Heart right ventricle (tissue), 16 donors: ENCODE data around the gene ALPP. TPM values are rescaled to one million over a fixed set of nuclear protein-coding genes. Genes with fewer than 3 reads are reported as not detected.
A peak's percentile ranks its signal among the peaks of the same experiment; 100 is the strongest.
"Not testable (repeated sequence)": the region's sequence is repeated elsewhere in the genome, so short reads cannot be mapped to it uniquely, and the experiment has no call there.

Experiments used
- ATAC-seq, 8 donors: fragments of 200-7000 bp; cut with Tn5 transposase; one replicate each; pipeline ENCODE4 v1.9.1; 2020; ENCODE audit warnings: mild to moderate bottlenecking in 8 of 8, moderate library complexity in 8 of 8, moderate number of reproducible peaks in 1 of 8
- DNase-seq, 2 donors: peaks; one replicate each; pipeline ENCODE4 v3.0.0-alpha.2; 2020
- H3K27ac ChIP-seq, 10 donors: fragments of 200-600 bp; sonication (generic) in 2 of 10; one replicate each; pipeline versions ENCODE4 v1.5.0 to v1.8.0; 2020 to 2022; ENCODE audit warnings: mild to moderate bottlenecking in 3 of 10
- H3K27me3 ChIP-seq, 7 donors: fragments of 200-600 bp; one replicate each; pipeline ENCODE4 v1.8.0; 2021 to 2022; ENCODE audit warnings: mild to moderate bottlenecking in 2 of 7
- H3K36me3 ChIP-seq, 9 donors: fragments of 200-600 bp; sonication (generic) in 1 of 9; one replicate each; pipeline versions ENCODE4 v1.5.0 to v1.8.0; 2020 to 2022; ENCODE audit warnings: mild to moderate bottlenecking in 2 of 9
- H3K4me1 ChIP-seq, 9 donors: fragments of 200-600 bp; sonication (generic) in 1 of 9; one replicate each; pipeline versions ENCODE4 v1.5.0 to v1.8.0; 2020 to 2022; ENCODE audit warnings: mild to moderate bottlenecking in 4 of 9
- H3K4me3 ChIP-seq, 10 donors: fragments of 200-600 bp; sonication (generic) in 2 of 10; one replicate each; pipeline versions ENCODE4 v1.5.0 to v1.8.0; 2020 to 2022; ENCODE audit warnings: mild to moderate bottlenecking in 7 of 10, moderate library complexity in 2 of 10
- H3K9me3 ChIP-seq, 11 donors: fragments of 200-600 bp in 10 of 11; sonication (generic) in 2 of 11; one replicate each; pipeline versions ENCODE4 v1.5.0 to v1.8.0; 2013 to 2022; ENCODE audit warnings: mild to moderate bottlenecking in 2 of 11, control low read depth in 1 of 11, moderate library complexity in 1 of 11
- WGBS, 2 donors: extraction: QIAGEN DNeasy Blood & Tissue Kit; methylation state at CpG; one replicate each; pipeline ENCODE4 v1.1.7; 2013; ENCODE audit warnings: inconsistent platforms in 1 of 2; 5-methylcytosine and 5-hydroxymethylcytosine counted together
- intact Hi-C, 10 donors: fragments of 100-400 bp; cut with DNase I; formaldehyde crosslinking; loops; one replicate each; pipeline versions ENCODE4 v1.11.1 to v1.14.2; 2022
- polyA plus RNA-seq, 2 donors: library from polyadenylated mRNA; stranded (reverse); fragments of 200-250 nt; gene quantifications; one replicate each; pipeline ENCODE4 v1.2.3, GENCODE V29; 2013
- total RNA-seq, 10 donors: library from RNA; stranded (reverse); fragmentation: NEBNext Ultra II Directional in 3 of 10; extraction: Animal tissue kit (Norgen Biotek cat#: 25700) in 3 of 10; gene quantifications; one replicate each; pipeline versions ENCODE4 v1.2.1 to v1.2.4, GENCODE V29; 2021 to 2023
- TF ChIP-seq, protein P1 (sequence below), 9 donors: fragments of 200-600 bp; sonication (generic) in 2 of 9; IDR thresholded peaks; one replicate each; pipeline versions ENCODE4 v1.5.0 to v1.8.0; 2021 to 2022; ENCODE audit warnings: antibody characterized with exemption in 9 of 9, mild to moderate bottlenecking in 5 of 9, moderate library complexity in 1 of 9
- donor health status: Arrhythmogenic right ventricular cardiomyopathy.
- donor health status: ischemic (EF 13 %, LVEDD 7.1; RV severe dilation, severe dysfunction).
- donor health status: healthy with polysubstance abuse.
- donor health status: DM: no; HTN: yes; CAD: no.
- donor health status: DM: no; HTN: no; CAD: no.
- donor health status: ischemic (EF 25% LVEDD 6.9; RV normal size, moderate dysfunction).
- donor health status: ischemic (EF 25% LVEDD 5.7; RV mildly dilated, moderate dysfunction).
- donor health status: healthy.
- donor health status: DM: yes; HTN: yes; CAD: no.
- donor health status: Ischemic cardiomyopathy.
- donor health status: ischemic (EF 35%, LVEDD 5.7; RV mildly dilated, moderate dysfunction).
- donor health status: nonischemic (EF 11% LVEDD 7.7; RV severe dilation, severe dysfunction).
- donor health status: DM: yes; HTN: yes; CAD: no.
- donor health status: PGD.
- donor health status: ischemic (EF 29% LVEDD 5.4; RV normal size, mild dysfunction).
- donor health status: nonischemic (EF 23%, LVEDD 6.1; RV moderate dilation, normal function).

The ALPP gene
- total and polyA plus RNA-seq, 12 donors, result not detected

DNA sequence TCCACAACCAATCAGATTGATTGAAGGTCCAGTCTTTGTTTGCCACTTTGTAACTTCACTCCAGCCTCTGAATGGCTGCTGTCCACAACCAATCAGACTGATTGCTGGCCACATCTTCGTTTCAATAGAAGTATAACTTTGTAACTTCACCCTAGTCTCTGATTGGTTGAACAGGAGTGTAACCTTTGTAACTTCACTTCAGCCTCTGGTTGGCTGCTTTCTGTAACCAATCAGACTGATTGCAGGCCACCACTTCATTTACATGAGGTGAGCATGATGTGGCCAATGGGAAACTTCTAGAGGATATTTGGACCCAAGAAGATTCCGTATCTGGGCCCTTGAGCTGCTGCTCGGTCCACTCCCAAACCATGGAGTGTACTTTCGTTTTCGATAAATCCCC lies 16.9 kb upstream of the ALPP start:
- Histone ChIP-seq H3K4me1 (peaks cover 0 to 9% (median 0%) of the 10 kb centered on the region in 9 donors), H3K27ac (no peak overlapping the region), H3K36me3 (no peaks in the 10 kb centered on the region), H3K27me3 (no peaks in the 10 kb centered on the region), H3K4me3 (no peak overlapping the region), H3K9me3 (no peaks in the 10 kb centered on the region)
- ATAC-seq (no peak), DNase-seq (no peak)
- intact Hi-C loops, result no loop called here
- TF ChIP-seq, protein P1, sequence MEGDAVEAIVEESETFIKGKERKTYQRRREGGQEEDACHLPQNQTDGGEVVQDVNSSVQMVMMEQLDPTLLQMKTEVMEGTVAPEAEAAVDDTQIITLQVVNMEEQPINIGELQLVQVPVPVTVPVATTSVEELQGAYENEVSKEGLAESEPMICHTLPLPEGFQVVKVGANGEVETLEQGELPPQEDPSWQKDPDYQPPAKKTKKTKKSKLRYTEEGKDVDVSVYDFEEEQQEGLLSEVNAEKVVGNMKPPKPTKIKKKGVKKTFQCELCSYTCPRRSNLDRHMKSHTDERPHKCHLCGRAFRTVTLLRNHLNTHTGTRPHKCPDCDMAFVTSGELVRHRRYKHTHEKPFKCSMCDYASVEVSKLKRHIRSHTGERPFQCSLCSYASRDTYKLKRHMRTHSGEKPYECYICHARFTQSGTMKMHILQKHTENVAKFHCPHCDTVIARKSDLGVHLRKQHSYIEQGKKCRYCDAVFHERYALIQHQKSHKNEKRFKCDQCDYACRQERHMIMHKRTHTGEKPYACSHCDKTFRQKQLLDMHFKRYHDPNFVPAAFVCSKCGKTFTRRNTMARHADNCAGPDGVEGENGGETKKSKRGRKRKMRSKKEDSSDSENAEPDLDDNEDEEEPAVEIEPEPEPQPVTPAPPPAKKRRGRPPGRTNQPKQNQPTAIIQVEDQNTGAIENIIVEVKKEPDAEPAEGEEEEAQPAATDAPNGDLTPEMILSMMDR (IDR thresholded peaks at IDR 0.05), result no peak
- 89 to 92% methylated on average over 5 of the region's 5 CpGs for WGBS, 2 donors

DNA sequence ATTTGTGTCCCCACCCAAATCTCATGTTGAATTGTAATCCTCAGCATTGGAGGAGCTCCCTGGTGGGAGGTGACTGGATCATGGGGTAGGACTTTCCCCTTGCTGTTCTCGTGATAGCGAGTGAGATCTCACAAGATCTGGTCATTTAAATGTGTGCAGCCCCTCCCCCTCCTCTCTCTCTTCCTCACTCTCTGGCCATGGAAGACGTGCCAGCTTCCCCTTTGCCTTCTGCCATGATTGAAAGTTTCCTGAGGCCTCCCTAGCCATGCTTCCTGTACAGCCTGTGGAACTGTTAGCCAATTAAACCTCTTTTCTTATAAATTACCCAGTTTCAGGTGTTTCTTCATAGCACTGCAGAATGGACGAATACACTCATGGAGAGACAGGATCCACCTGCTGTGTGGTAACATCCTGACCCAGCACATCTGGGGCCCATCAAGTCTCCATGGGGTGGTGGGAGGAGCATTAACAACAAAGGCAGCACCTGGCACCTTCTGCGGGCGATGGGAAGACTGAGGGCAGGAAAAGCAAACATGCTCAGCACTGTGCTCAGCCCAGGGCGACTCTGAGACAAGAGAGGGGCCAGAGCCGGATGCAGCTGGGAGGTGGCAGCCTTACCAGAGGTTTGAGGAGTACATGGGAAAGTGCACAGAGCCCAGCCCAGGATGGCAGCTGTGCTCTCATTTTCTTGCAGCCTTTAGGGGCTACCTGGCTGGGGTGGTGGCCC lies 16.2 kb upstream of the ALPP start:
- DNase-seq, result no peak
- Histone ChIP-seq H3K4me1 (peaks cover 0 to 9% (median 0%) of the 10 kb centered on the region in 9 donors), H3K36me3 (no peaks in the 10 kb centered on the region), H3K27ac (no peak overlapping the region), H3K4me3 (no peak overlapping the region), H3K27me3 (peaks cover 0 to 3% (median 0%) of the 10 kb centered on the region in 7 donors), H3K9me3 (no peaks in the 10 kb centered on the region)
- WGBS, 2 donors, result 85 to 86% methylated on average over 8 of the region's 8 CpGs
- ATAC-seq, result no peak
- TF ChIP-seq, protein P1 (IDR thresholded peaks at IDR 0.05), result no peak
- intact Hi-C loops, result no loop called here

DNA sequence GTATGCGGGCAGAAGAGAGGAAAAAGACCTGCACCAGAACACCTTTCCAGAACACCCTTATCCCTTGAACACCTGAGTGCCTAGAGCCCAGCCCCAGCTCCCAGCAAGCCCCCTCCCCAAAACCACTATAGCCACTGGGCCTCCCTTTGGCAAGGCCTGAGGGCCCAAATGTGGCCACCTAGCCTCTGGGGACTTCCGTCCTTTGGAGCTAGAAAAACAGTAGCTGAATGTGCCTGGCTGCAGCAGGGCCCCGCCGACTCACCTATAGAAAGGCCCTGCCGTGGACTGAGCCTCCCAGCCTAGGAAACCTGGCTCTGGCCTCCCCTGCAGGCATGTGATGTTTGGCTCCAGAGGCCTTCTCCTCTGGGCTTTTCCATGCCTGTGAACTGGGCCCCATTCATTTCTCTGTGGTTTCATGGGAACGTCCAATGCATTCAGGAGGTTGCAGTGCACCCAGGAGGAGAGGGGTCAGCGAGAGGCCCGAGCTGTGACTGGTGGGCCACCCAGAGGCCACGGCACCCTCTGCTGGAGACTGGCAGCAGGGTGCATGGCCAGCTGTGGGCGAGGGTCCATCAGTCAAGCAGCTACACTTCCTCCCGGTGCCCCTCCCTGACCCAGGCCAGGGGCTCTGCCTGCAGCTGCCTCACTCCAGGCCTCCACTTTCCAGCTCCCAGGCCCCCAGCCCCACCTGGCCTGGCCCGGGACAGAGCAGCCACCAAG lies 15.3 kb upstream of the ALPP start:
- H3K27me3 ChIP-seq, result peaks cover 0 to 10% (median 4%) of the 10 kb centered on the region in 7 donors
- intact Hi-C loops, DNase-seq, H3K4me1 ChIP-seq, H3K36me3 ChIP-seq, H3K9me3 ChIP-seq: not testable (repeated sequence)
- H3K27ac ChIP-seq, result peak overlapping the region in 1 of 10 donors; percentile 31
- ATAC-seq, result peak in 1 of 8 donors; percentile 9
- 87 to 89% methylated on average over 12 of the region's 12 CpGs for WGBS, 2 donors
- peak overlapping the region in 2 of 10 donors; percentile 7 to 46 for H3K4me3 ChIP-seq

DNA sequence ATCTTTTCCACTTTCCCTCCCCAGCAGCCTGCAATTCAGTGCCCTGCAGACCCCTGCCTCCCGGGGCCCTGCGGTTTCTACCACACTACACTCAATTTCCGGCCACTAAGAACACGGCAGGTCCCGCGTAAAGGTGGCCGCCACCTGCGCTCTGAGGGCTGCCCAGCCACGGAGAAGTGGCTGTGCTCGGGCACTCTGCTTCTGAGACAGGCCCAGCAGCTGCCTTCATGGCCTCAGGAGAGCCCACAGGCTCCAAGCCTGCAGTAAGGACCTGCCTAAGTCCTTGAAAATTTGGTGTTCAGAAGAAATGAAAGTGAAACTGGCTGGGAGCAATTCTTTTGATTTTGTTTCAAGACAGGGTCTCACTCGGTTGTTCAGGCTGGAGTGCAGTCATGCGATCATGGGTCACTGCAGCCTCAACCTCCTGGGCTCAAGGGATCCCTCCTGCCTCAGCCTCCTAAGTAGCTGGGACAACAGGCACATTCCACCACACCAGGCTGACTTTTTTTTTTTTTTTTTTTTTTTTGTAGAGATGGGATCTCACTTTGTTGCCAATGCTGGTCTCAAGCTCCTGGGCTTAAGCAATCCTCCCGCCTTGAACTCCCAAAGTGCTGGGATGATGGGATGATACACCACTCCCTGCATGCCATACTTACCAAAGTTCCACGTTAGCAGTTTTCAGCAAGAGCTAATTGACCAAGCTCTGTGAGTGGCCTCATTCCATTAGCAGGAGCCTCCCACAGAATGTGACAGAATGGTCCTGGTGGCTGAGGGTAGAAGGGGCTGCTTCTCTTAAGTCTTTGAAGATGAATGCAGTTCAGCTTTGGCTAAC lies 14.6 kb upstream of the ALPP start:
- 78 to 89% methylated on average over 14 of the region's 14 CpGs for WGBS, 2 donors
- peak overlapping the region in 2 of 10 donors; percentile 7 to 46 for H3K4me3 ChIP-seq

DNA sequence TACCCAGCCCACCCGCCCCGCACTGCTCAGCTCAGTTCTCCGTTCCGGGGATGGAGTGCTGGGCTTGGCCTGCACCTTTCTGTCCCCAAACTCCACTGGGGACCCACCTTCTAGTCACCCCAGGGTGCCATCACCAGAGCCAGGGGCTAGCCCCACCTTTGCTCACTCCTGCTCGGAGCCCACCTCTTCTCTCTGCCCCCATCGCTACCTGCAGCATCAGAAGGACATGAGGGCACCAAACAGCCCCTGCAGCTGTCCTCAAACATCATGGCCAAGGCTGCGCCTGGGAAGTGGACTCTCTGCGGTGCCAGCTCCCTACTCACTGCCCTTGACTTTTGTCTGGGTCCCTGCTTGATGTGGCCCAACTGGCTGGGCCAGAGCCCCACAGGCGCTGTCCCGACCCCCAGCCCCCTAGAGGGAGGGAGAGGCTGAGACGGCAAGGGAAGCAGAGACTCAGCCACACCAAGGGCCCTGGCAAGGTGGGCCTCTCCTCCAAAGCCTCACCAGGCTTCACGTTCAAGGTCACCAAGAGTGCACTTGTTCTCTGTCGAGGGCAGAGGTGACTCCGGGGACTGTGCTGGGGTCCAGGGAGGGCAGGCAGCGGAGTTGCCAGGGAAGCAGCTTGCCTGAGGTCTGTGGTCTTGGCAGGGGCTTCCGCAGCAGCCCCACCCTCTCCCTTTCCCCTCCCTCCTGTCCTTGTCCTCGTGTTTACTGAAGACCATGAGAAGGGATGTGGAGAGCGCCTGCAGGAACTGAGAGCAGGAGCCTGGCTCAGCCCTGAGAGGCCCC lies 13.6 kb upstream of the ALPP start:
- ATAC-seq, result peak in 2 of 8 donors; percentile 14 to 20
- H3K27me3 ChIP-seq, result peaks cover 0 to 15% (median 6%) of the 10 kb centered on the region in 7 donors
- DNase-seq, H3K9me3 ChIP-seq, intact Hi-C loops, H3K27ac ChIP-seq, H3K4me3 ChIP-seq, H3K4me1 ChIP-seq, H3K36me3 ChIP-seq: not testable (repeated sequence)
- 77 to 78% methylated on average over 17 to 18 of the region's 18 CpGs for WGBS, 2 donors

More for the DNA sequence above, 14.6 kb upstream of the ALPP start:
- intact Hi-C loops, result no loop called here
- Histone ChIP-seq H3K27ac (peak overlapping the region in 1 of 10 donors; percentile 31), H3K9me3 (no peaks in the 10 kb centered on the region), H3K27me3 (peaks cover 0 to 13% (median 4%) of the 10 kb centered on the region in 7 donors), H3K4me1 (peaks cover 0 to 9% (median 0%) of the 10 kb centered on the region in 9 donors), H3K36me3 (no peaks in the 10 kb centered on the region)
- TF ChIP-seq, protein P1 (IDR thresholded peaks at IDR 0.05), result no peak
- no peak for DNase-seq
- ATAC-seq, result no peak
